GM18507 (cell line): ENCODE data around the gene CPA3.

Experiments used
- DNase-seq: peaks from one replicate; pipeline ENCODE4 v3.0.0; 2011; ENCODE audit warnings: low read depth; ENCODE audit not compliant: insufficient read length; ENCODE audit errors: extremely low spot score
- FAIRE-seq: peaks from 2 replicates; lab custom pipeline; 2011; peaks lifted over from hg19 to GRCh38; lab: Jason Lieb, UNC

CPA3 gene, protein sequence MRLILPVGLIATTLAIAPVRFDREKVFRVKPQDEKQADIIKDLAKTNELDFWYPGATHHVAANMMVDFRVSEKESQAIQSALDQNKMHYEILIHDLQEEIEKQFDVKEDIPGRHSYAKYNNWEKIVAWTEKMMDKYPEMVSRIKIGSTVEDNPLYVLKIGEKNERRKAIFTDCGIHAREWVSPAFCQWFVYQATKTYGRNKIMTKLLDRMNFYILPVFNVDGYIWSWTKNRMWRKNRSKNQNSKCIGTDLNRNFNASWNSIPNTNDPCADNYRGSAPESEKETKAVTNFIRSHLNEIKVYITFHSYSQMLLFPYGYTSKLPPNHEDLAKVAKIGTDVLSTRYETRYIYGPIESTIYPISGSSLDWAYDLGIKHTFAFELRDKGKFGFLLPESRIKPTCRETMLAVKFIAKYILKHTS

DNA sequence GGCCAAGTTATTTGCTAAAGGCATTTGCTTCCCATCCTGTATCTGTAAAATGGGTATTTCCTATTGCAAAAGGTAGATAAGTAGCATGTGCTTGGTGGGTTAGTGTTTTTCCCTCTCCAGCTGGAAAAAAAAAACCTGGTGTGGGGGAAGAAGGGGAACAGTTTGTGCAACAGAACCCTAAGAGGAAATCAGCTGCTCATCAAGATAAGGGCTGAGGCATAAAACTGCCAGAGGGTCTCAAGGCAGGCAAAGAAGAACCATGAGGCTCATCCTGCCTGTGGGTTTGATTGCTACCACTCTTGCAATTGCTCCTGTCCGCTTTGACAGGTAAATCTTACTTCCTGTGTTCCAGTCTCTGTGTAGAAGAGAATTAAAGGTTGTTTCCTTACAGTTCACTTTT is at the start of gene CPA3:
Gene CPA3 (plus strand): TSS at position 248 of the 400 bp plus-strand sequence. CDS start 12 bp downstream, at position 260.
- no peak for FAIRE-seq
- no peak for DNase-seq

DNA sequence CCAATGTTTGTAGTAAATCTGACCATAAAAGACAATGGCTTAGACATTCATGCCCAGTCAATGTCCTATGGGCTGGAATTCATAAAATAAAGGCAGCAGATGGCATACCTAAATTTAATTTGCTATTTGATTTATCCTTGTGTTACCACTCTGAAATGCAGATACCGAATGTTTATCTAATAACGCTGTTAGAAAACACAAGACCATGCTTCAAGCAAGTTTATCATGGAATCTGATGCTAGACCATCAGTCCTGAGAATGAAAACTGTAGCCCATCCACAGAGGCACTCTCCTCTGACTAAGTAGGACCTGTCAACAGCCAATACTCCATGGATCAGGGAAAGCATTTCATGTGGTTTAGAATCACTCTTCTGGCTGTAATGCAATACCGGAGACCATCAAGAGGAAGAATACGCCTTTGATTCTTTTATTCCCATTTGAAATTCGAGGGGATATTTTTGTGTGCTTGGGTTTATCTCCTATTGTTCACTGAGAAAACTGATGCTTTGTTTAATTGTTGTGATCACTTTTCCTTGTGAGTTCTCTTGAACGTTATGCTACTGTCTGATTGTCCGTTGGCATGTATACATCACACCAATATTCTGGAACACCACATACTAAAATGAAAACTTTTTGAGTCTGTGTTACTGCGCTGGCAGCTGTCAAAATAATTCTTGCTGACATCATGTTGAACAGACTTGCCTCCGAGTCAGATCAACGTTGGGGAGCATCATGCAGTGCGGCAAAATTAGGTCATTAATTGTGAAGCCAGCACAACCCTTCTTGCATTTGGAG is 49.6 kb upstream of the CPA3 start:
- FAIRE-seq (no peak), DNase-seq (no peak)

DNA sequence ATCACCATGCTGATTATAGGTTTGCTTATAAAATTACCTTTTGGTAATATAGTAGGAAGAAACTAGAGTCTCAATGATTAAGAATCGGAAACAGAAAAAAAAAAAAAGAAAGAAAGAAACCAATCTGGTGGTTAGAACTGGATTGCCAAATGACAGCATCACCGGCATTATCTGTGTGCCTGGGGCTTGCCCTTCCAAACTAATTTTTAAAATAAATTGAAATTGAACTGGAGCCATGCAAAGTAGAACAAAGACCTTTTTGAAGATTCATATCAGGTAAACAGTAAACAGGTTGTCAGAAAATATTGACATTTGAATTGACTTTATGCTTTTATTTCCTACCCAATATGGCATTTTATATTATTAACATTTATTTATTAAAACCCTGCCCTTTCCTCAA is 48.7 kb upstream of the CPA3 start:
- DNase-seq (no peak), FAIRE-seq (no peak)

- FAIRE-seq: no peak
- DNase-seq: no peak
Observed at GRCh38 chr3:148816981-148817525, 48.0 kb upstream of the CPA3 start.

GRCh38 chr3:148820361-148821245 is 44.5 kb upstream of the CPA3 start:
- no peak for DNase-seq

DNA sequence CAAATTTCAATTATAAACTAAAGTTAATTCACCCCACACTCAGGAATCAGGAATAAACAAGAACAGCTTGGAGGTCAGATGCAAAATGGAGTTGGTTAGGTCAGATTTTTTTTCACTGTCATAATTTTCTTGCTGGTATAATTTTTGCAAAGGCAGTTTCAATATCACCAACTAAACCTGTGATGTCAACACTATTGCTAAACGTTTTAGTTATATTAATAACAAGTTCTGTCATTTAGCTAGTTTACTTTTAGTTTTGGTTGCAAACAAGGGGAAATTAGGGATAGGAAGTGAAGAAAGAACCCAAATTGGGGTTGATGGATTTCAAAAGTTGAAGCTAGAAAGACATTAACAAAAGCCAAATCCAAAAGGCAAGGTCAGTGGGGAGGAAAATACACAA is 42.1 kb upstream of the CPA3 start:
- no peak for DNase-seq
- no peak for FAIRE-seq

More at GRCh38 chr3:148820361-148821245, 44.5 kb upstream of the CPA3 start:
- FAIRE-seq: no peak

DNA sequence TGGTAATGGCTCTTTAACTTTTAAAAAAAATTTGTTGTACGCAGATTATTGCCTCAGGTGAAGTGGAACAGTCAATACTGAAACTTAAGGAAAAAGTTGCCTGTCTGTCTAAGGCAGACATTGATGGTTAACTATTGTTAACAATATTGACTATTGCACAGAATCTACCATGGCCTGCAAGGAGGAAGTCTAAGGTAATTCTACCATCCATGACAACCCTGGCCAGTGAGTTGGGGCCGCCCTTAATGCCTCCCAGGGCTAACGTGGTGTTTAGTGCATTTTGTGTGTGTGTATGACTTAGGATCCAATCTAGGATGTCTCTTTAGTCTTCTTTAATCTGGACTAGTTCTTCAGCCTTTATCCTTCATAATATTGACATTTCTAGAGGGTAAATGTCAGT is 39.6 kb upstream of the CPA3 start:
- no peak for DNase-seq
- no peak for FAIRE-seq

GRCh38 chr3:148827585-148827984 is 37.5 kb upstream of the CPA3 start, which contains the start of gene CPB1:
Gene CPB1, plus strand, starts transcription at chr3:148827811. Its CDS starts 13 bp downstream, at chr3:148827824.
- FAIRE-seq: no peak

DNA sequence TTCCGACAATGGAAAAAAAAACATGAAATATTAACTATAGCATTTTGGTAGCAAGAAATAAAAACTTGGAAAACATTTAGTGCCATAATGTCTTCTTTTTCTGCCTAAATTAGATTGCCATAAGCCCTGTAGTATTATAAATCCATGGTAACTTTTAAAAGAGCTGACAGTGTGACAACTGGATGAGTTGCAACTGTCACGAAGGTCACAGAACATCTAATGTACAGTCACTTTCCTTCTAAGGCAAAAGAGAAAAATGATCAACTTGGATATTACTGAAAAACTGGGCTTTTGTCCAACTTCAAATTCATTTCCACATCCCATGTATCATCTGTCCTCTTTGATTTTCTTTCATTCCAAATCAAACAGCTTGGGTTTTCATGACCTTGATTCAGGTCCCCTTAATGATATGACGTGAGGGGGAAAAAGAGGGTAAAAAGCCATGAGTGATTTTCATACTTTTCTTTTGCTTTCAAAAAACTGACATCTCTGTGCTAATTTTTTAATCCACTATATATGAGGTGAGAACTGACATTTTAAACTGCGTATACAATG is 36.9 kb upstream of the CPA3 start:
- DNase-seq (no peak), FAIRE-seq (no peak)

More at GRCh38 chr3:148827585-148827984, 37.5 kb upstream of the CPA3 start, which contains the start of gene CPB1:
- no peak for DNase-seq

- FAIRE-seq (no peak), DNase-seq (no peak)
Observed at GRCh38 chr3:148829926-148830325, 35.2 kb upstream of the CPA3 start.

- FAIRE-seq: no peak
Observed at GRCh38 chr3:148833223-148833622, 31.9 kb upstream of the CPA3 start.

DNA sequence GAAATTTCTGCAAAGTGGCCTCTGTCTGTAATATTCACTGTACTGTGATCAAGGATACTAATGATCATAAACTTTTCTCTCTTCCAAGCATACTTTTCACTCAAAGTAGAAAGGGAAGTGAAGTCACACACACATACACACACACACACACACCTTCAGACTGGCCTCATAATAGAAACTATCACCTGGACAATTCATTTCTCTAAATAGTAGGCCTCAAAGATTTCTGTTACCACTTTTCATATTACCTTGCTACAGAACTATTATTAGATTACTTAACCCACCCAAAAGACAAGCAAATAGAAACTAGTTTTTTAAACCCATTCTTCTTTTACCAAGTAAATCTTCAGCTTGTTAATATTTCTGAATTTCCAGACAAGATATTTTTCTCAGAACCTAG is 25.3 kb upstream of the CPA3 start:
- FAIRE-seq (no peak), DNase-seq (no peak)

More at GRCh38 chr3:148833223-148833622, 31.9 kb upstream of the CPA3 start:
- DNase-seq: no peak

DNA sequence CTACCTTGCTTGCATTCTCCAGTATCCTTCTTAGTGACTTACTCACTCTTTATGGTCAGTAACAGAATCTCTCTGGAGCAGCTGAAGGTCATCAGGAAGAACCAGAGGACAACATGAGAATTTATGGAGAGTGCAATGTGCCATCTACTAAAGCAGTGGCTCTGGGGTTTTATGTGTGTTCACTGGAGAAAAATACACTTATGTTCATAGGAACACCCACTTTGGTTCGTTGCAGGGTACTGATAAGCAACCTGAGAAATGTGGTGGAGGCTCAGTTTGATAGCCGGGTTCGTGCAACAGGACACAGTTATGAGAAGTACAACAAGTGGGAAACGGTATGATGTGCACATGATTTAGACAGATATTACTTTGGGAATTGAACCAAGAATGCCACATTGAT is 24.6 kb upstream of the CPA3 start:
- FAIRE-seq: no peak
- DNase-seq: no peak

- DNase-seq (no peak), FAIRE-seq (no peak)
Observed at GRCh38 chr3:148845756-148846395, 19.2 kb upstream of the CPA3 start.

DNA sequence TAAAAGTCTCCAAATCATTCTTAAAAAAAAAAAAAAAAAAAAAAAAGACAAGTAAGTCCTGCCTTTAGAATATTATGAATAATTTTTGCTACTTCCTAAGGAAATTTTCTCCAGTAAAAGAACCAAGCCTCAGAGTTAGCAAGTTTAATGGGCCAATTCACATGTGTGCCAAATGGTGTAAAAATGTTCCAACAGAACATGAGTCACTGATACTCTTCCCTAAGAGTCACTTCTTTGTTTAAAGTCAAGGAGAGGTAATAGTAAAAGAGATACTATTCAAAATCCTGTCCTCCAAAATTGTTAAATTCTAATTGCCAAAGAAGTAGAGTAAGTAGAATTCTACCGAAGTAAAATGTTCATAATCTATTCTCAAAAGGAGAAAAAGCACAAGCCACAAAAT is 17.7 kb upstream of the CPA3 start:
- DNase-seq: no peak
- no peak for FAIRE-seq

DNA sequence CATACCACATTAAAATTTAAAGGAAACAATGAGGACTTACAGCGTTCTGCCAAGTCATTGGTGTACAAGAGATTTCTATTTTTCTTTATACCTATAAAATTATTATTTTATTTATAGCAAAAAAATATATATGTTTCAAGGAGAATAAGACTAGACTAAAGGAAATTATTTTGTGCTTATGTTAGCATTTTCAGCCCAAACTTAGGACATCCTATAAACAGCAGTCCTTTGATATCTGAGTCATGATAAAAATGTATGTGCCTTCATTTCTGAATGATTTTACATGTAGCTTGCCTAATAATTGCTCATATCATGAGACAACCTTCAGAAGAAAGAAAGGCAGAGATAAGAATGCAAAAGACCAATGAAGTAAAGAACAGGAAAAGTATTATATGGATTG is 16.7 kb upstream of the CPA3 start:
- DNase-seq (no peak), FAIRE-seq (no peak)

GRCh38 chr3:148852271-148852992 is 12.7 kb upstream of the CPA3 start:
- FAIRE-seq (no peak), DNase-seq (no peak)

DNA sequence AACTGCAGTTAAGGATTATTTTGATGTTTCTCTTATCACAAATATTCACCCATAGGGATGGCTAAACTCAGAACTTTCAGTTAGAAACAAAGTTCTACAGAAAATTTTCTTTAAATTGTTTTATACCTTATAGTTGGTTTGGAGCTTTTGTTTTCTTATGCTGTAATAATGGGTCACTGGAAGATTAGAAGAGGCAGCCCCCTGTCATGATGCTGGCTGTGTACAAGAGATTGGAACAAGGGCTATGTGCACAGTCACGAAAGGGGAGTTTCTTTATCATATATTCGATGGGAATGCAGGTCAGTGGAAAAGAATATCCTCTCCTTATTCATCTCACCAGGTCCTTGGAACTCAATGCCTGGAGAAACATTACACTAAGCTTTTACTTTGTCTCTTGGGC is 12.0 kb upstream of the CPA3 start:
- no peak for FAIRE-seq

More for the DNA sequence above, 12.0 kb upstream of the CPA3 start:
- no peak for DNase-seq
